Inflammatory macrophage (primary cell): ENCODE data around the gene TNFRSF13B.
"Not testable (repeated sequence)": the region's sequence is repeated elsewhere in the genome, so short reads cannot be mapped to it uniquely, and the experiment has no call there.

Experiments
- DNase-seq, 2 donors: peaks; one replicate each; pipeline ENCODE4 v3.0.0-alpha.2; 2020 to 2022

Gene TNFRSF13B

GRCh38 chr17:16924696-16925440, 47.0 kb downstream of the TNFRSF13B start:
- no peak for DNase-seq

- no peak for DNase-seq
Observed at GRCh38 chr17:16923904-16924695, 47.8 kb downstream of the TNFRSF13B start.

- DNase-seq, result no peak
Observed at GRCh38 chr17:16923097-16923903, 48.6 kb downstream of the TNFRSF13B start.

- DNase-seq, result no peak
Observed at GRCh38 chr17:16922386-16923096, 49.4 kb downstream of the TNFRSF13B start.

GRCh38 chr17:16921451-16921850, 50.5 kb downstream of the TNFRSF13B start:
- DNase-seq, result not testable (repeated sequence)

GRCh38 chr17:16920628-16921020, 51.3 kb downstream of the TNFRSF13B start:
- DNase-seq, result no peak

GRCh38 chr17:16919663-16920627, 52.0 kb downstream of the TNFRSF13B start:
- DNase-seq, result no peak

- no peak for DNase-seq
Observed at GRCh38 chr17:16918443-16918842, 53.5 kb downstream of the TNFRSF13B start.

- DNase-seq, result no peak
Observed at GRCh38 chr17:16917671-16918394, 54.1 kb downstream of the TNFRSF13B start.

GRCh38 chr17:16916557-16916920, 55.4 kb downstream of the TNFRSF13B start:
- DNase-seq, result no peak

GRCh38 chr17:16915752-16916556, 56.0 kb downstream of the TNFRSF13B start:
- peak; percentile 20 to 39 for DNase-seq

GRCh38 chr17:16913463-16913862, 58.5 kb downstream of the TNFRSF13B start:
- DNase-seq, result no peak

- no peak for DNase-seq
Observed at GRCh38 chr17:16912021-16912962, 59.6 kb downstream of the TNFRSF13B start.

GRCh38 chr17:16911141-16911937, 60.6 kb downstream of the TNFRSF13B start:
- no peak for DNase-seq

- no peak for DNase-seq
Observed at GRCh38 chr17:16910341-16910740, 61.6 kb downstream of the TNFRSF13B start.

GRCh38 chr17:16909472-16910246, 62.3 kb downstream of the TNFRSF13B start:
- no peak for DNase-seq

- no peak for DNase-seq
Observed at GRCh38 chr17:16908273-16908672, 63.6 kb downstream of the TNFRSF13B start.
